Esophagus squamous epithelium (tissue), 5 donors: ENCODE measurements around the gene SEMA3F. TPM values are rescaled to one million over a fixed set of nuclear protein-coding genes. Genes with fewer than 3 reads are reported as not detected.

Experiments used
- DNase-seq: peaks from one replicate; lab custom pipeline; 2025; lab: John Stamatoyannopoulos, UW
- H3K27ac ChIP-seq, 4 donors: fragments of 200-600 bp; sonication (generic); one replicate each; pipeline ENCODE4 v1.5.1; 2016 to 2019; ENCODE audit warnings: mild to moderate bottlenecking in 1 of 4
- H3K27me3 ChIP-seq, 4 donors: fragments of 200-600 bp; sonication (generic); 1 replicate in 3 of 4; 2 replicates in 1 of 4; pipeline versions ENCODE4 v1.5.1 to v1.6.0; 2017 to 2021; ENCODE audit warnings: antibody characterized with exemption in 1 of 4
- H3K36me3 ChIP-seq, 3 donors: fragments of 200-600 bp; sonication (generic); one replicate each; pipeline ENCODE4 v1.5.1; 2016 to 2019
- H3K4me1 ChIP-seq, 3 donors: fragments of 200-600 bp; sonication (generic); one replicate each; pipeline ENCODE4 v1.5.1; 2017 to 2019
- H3K4me3 ChIP-seq, 4 donors: fragments of 200-600 bp; sonication (generic); 1 replicate in 3 of 4; 2 replicates in 1 of 4; pipeline ENCODE4 v1.5.1; 2016 to 2019; ENCODE audit warnings: mild to moderate bottlenecking in 2 of 4, moderate library complexity in 1 of 4
- H3K9me3 ChIP-seq, 3 donors: fragments of 200-600 bp; sonication (generic); one replicate each; pipeline ENCODE4 v1.5.1; 2016 to 2019
- CTCF ChIP-seq, 6 experiments: fragments of 450-650 bp in 4 of 6; fragments of 200-600 bp in 2 of 6; sonication (generic) in 2 of 6; IDR thresholded peaks; one replicate each; pipeline ENCODE4 v1.5.1; 2016 to 2019; ENCODE audit warnings: antibody characterized with exemption in 6 of 6, mild to moderate bottlenecking in 4 of 6, moderate library complexity in 4 of 6
- POLR2A ChIP-seq, 4 donors: fragments of 450-650 bp; IDR thresholded peaks; one replicate each; pipeline ENCODE4 v1.6.1; 2017; ENCODE audit warnings: antibody characterized with exemption in 4 of 4, mild to moderate bottlenecking in 4 of 4, moderate library complexity in 3 of 4
- WGBS, 2 donors: methylation state at CpG; one replicate each; pipeline ENCODE4 v1.1.5; 2018; 5-methylcytosine and 5-hydroxymethylcytosine counted together
- intact Hi-C: fragments of 100-400 bp; cut with DNase I; formaldehyde crosslinking; loops from one replicate; pipeline ENCODE4 v1.15.0; 2022
- small RNA-seq, 4 donors: library from RNA; depleted of rRNA; stranded (forward); fragments of <200 nt; gene quantifications; one replicate each; pipeline ENCODE3, GENCODE V24; 2016
- total RNA-seq, 4 donors: library from RNA; depleted of rRNA; stranded (reverse); fragments of >200 nt; gene quantifications; one replicate each; pipeline ENCODE4 v1.1.0, GENCODE V29; 2016
- donor health status: DM: yes; HTN: yes; CAD: no.

SEMA3F gene
- total RNA-seq, 4 donors from 2014 or later, result 56.8 to 146 (median 109) TPM

GRCh38 chr3:50237133-50237651, 82.1 kb downstream of the SEMA3F start:
- H3K4me3 ChIP-seq, result peak overlapping the region; percentile 74 to 96 (median 88)
- no peaks in the 10 kb centered on the region for H3K36me3 ChIP-seq
- DNase-seq, result no peak
- no peaks in the 10 kb centered on the region for H3K9me3 ChIP-seq
- H3K27ac ChIP-seq, result peak overlapping the region; percentile 90 to 98 (median 96)
- H3K4me1 ChIP-seq, result peaks cover 47 to 74% (median 49%) of the 10 kb centered on the region in 3 donors
- 0% methylated on average over 3 to 4 of the region's 7 CpGs for WGBS, 2 donors
- no peaks in the 10 kb centered on the region for H3K27me3 ChIP-seq
- no peak for TF ChIP-seq POLR2A (IDR thresholded peaks at IDR 0.05)
- intact Hi-C loops, result no loop called here

GRCh38 chr3:50237754-50238548, 82.8 kb downstream of the SEMA3F start:
- Histone ChIP-seq H3K9me3 (no peaks in the 10 kb centered on the region), H3K27ac (peak overlapping the region; percentile 90 to 98 (median 96)), H3K36me3 (no peaks in the 10 kb centered on the region), H3K27me3 (no peaks in the 10 kb centered on the region), H3K4me3 (peak overlapping the region; percentile 74 to 96 (median 88)), H3K4me1 (peaks cover 54 to 82% (median 57%) of the 10 kb centered on the region in 3 donors)
- intact Hi-C loops, result no loop called here
- WGBS, 2 donors, result 0 to 20% methylated on average over 1 of the region's 31 CpGs
- peak; percentile 65 for DNase-seq
- TF ChIP-seq CTCF (IDR thresholded peaks at IDR 0.05) (no peak), POLR2A (IDR thresholded peaks at IDR 0.05) (peak in 3 of 4 donors; percentile 57 to 81 (median 67))

- H3K36me3 ChIP-seq, result no peaks in the 10 kb centered on the region
- DNase-seq, result no peak
- peaks cover 61 to 88% (median 63%) of the 10 kb centered on the region in 3 donors for H3K4me1 ChIP-seq
- WGBS, 2 donors, result no CpG with 5 or more reads among the region's 7 CpGs
- peak overlapping the region; percentile 90 to 98 (median 96) for H3K27ac ChIP-seq
- TF ChIP-seq CTCF (IDR thresholded peaks at IDR 0.05), result no peak
- TF ChIP-seq POLR2A (IDR thresholded peaks at IDR 0.05), result peak in 1 of 4 donors; percentile 14
- intact Hi-C loops, result no loop called here
- no peaks in the 10 kb centered on the region for H3K9me3 ChIP-seq
- peak overlapping the region; percentile 74 to 96 (median 88) for H3K4me3 ChIP-seq
- H3K27me3 ChIP-seq, result no peaks in the 10 kb centered on the region
These were observed 83.5 kb downstream of the SEMA3F start for GRCh38 chr3:50238549-50239026.

Small RNA genes within 50 kb of the gene (small RNA-seq; reads per million reads assigned to genes)
- gene MIR566, result 0 reads per million in 4 donors
- 0 to 0.07 (median 0) reads per million in 4 donors for gene MIR5787

Other genes starting within 250 kb of the SEMA3F start
- 10 to 100 TPM; 12.9 to 17.2 (median 14.1) TPM for gene MON1A, start 225.5 kb upstream of the SEMA3F start, total RNA-seq
- 10 to 100 TPM; 32.2 to 85.1 (median 42.7) TPM for gene RBM6, start 215.2 kb upstream of the SEMA3F start, total RNA-seq
- 100 to 1,000 TPM in 2 of 4 donors, 10 to 100 TPM in 2; 60.1 to 197 (median 107) TPM for gene RBM5, start 66.4 kb upstream of the SEMA3F start, total RNA-seq
- not detected for gene GNAT1, start 36.3 kb downstream of the SEMA3F start, total RNA-seq
- not detected for gene SLC38A3, start 49.9 kb downstream of the SEMA3F start, total RNA-seq
- 100 to 1,000 TPM in 2 of 4 donors, 10 to 100 TPM in 2; 39.8 to 122 (median 76.5) TPM for gene GNAI2, start 80.9 kb downstream of the SEMA3F start, total RNA-seq
- 1 to 10 TPM in 3 of 4 donors, under 1 TPM in 1; 0.70 to 8.2 (median 2.4) TPM for gene SEMA3B, start 113.8 kb downstream of the SEMA3F start, total RNA-seq
- not detected for gene LSMEM2, start 123.8 kb downstream of the SEMA3F start, total RNA-seq
- gene IFRD2, start 137.1 kb downstream of the SEMA3F start, total RNA-seq, result 100 to 1,000 TPM in 1 of 4 donors, 10 to 100 TPM in 3; 49.0 to 100 (median 72.9) TPM
- 1 to 10 TPM; 5.3 to 7.9 (median 5.8) TPM for gene HYAL3, start 144.1 kb downstream of the SEMA3F start, total RNA-seq
- gene NAA80, start 144.1 kb downstream of the SEMA3F start, total RNA-seq, result 10 to 100 TPM in 1 of 4 donors, 1 to 10 TPM in 3; 6.0 to 16.2 (median 7.7) TPM
- 1 to 10 TPM; 1.8 to 8.9 (median 4.8) TPM for gene HYAL1, start 148.2 kb downstream of the SEMA3F start, total RNA-seq
- 10 to 100 TPM; 36.7 to 68.9 (median 51.5) TPM for gene HYAL2, start 167.4 kb downstream of the SEMA3F start, total RNA-seq
- gene TUSC2, start 172.9 kb downstream of the SEMA3F start, total RNA-seq, result 10 to 100 TPM; 16.0 to 42.9 (median 27.4) TPM
- gene RASSF1, start 185.5 kb downstream of the SEMA3F start, total RNA-seq, result 10 to 100 TPM; 11.9 to 31.7 (median 24.9) TPM
- gene ZMYND10, start 190.4 kb downstream of the SEMA3F start, total RNA-seq, result 1 to 10 TPM in 1 of 4 donors, not detected in 3; 1.1 TPM
- 10 to 100 TPM; 10.4 to 21.2 (median 16.1) TPM for gene NPRL2, start 195.5 kb downstream of the SEMA3F start, total RNA-seq
- 10 to 100 TPM; 18.1 to 21.9 (median 20.5) TPM for gene CYB561D2, start 195.5 kb downstream of the SEMA3F start, total RNA-seq
- 10 to 100 TPM; 24.2 to 41.6 (median 30.6) TPM for gene TMEM115, start 204.2 kb downstream of the SEMA3F start, total RNA-seq